ENCODE results near the gene METTL4. TPM values are rescaled to one million over a fixed set of nuclear protein-coding genes. Genes with fewer than 3 reads are reported as not detected.

The METTL4 gene
- total and polyA plus RNA-seq, 9 of the 15 experiments (the other 6 are each of a cell fraction or from before 2014, with no cell fraction given): 7.9 to 32.8 (median 22.1) TPM

DNA sequence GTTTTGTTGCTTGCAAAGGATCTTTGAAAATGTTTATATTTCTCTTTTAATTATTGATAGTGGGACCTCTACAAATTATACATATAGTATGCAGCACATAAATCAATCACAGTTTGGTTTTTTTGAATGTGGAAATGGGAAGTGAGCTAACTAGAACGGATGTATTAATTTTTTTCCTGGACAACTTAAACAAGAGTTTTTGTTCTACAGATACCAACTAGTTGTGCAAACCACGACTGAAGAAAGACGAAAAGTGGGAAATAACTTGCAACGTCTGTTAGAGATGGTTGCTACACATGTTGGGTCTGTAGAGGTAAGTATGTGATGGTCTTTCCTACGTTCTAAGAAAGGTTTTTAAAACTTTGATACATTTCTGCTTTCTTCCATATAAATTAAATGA, 39.2 kb upstream of the METTL4 start:
- no peak for TF ChIP-seq SRSF3 (IDR thresholded peaks at IDR 0.05; ENCODE audit: insufficient read depth, low read length)
- TF ChIP-seq ASH1L (IDR thresholded peaks at IDR 0.05; ENCODE audit: borderline replicate concordance, low read depth, partially characterized antibody): no peak
- TF ChIP-seq ZNF79 (CRISPR knock-in tag; IDR thresholded peaks at IDR 0.05; ENCODE audit: low read depth): no peak
- no peak for TF ChIP-seq ZNF431 (CRISPR knock-in tag; IDR thresholded peaks at IDR 0.05)
- no peak for TF ChIP-seq ZBTB8A (IDR thresholded peaks at IDR 0.05; ENCODE audit: partially characterized antibody)
- no peak for TF ChIP-seq CREBBP (IDR thresholded peaks at IDR 0.05; ENCODE audit: low read depth, low read length)
- no peak for TF ChIP-seq CHD4 (IDR thresholded peaks at IDR 0.05; ENCODE audit: insufficient read depth, insufficient replicate concordance, low read depth, low read length, poor library complexity, severe bottlenecking)
- TF ChIP-seq RFX7 (CRISPR knock-in tag; IDR thresholded peaks at IDR 0.05): no peak
- TF ChIP-seq, protein P1, sequence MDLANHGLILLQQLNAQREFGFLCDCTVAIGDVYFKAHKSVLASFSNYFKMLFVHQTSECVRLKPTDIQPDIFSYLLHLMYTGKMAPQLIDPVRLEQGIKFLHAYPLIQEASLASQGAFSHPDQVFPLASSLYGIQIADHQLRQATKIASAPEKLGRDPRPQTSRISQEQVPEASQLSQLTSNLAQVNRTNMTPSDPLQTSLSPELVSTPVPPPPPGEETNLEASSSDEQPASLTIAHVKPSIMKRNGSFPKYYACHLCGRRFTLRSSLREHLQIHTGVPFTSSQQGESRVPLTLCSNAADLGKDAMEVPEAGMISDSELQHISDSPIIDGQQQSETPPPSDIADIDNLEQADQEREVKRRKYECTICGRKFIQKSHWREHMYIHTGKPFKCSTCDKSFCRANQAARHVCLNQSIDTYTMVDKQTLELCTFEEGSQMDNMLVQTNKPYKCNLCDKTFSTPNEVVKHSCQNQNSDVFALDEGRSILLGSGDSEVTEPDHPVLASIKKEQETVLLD (IDR thresholded peaks at IDR 0.05): no peak
- TF ChIP-seq, protein P2, sequence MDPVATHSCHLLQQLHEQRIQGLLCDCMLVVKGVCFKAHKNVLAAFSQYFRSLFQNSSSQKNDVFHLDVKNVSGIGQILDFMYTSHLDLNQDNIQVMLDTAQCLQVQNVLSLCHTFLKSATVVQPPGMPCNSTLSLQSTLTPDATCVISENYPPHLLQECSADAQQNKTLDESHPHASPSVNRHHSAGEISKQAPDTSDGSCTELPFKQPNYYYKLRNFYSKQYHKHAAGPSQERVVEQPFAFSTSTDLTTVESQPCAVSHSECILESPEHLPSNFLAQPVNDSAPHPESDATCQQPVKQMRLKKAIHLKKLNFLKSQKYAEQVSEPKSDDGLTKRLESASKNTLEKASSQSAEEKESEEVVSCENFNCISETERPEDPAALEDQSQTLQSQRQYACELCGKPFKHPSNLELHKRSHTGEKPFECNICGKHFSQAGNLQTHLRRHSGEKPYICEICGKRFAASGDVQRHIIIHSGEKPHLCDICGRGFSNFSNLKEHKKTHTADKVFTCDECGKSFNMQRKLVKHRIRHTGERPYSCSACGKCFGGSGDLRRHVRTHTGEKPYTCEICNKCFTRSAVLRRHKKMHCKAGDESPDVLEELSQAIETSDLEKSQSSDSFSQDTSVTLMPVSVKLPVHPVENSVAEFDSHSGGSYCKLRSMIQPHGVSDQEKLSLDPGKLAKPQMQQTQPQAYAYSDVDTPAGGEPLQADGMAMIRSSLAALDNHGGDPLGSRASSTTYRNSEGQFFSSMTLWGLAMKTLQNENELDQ (CRISPR knock-in tag; IDR thresholded peaks at IDR 0.05; ENCODE audit: borderline replicate concordance): no peak
- no peak for TF ChIP-seq BCL6 (CRISPR knock-in tag; IDR thresholded peaks at IDR 0.05)
- TF ChIP-seq HOXB6 (CRISPR knock-in tag; IDR thresholded peaks at IDR 0.05; ENCODE audit: borderline replicate concordance): no peak
- H3K36me3 ChIP-seq (ENCODE audit: control insufficient read depth, insufficient read depth, low read length): peaks cover 80% of the 10 kb centered on the region
- in situ Hi-C loops (cut with MboI): no loop called here

More for the DNA sequence above, 39.2 kb upstream of the METTL4 start:
- Histone ChIP-seq H3K79me2 (ENCODE audit: control insufficient read depth, insufficient read depth, low read length) (no peaks in the 10 kb centered on the region), H3K9ac (ENCODE audit: insufficient read depth in 1 of 2, low read depth in 2 of 2, low read length in 2 of 2) (no peak overlapping the region), H2AFZ (ENCODE audit: low read depth, low read length) (no peak overlapping the region), H4K20me1 (replicated peaks; ENCODE audit: control insufficient read depth, insufficient read depth, low read length) (no peaks in the 10 kb centered on the region), H3K9me1 (ENCODE audit: control insufficient read depth, insufficient read depth, low read length) (no peaks in the 10 kb centered on the region), H3K27me3 (ENCODE audit: control insufficient read depth in 2 of 2, insufficient read depth in 2 of 2, low read length in 2 of 2) (no peaks in the 10 kb centered on the region), H3K27ac (ENCODE audit: extremely low read depth, low read depth, low read length) (no peak overlapping the region), H3K9me3 (replicated peaks; ENCODE audit: control insufficient read depth, insufficient read depth, low read depth, low read length) (no peaks in the 10 kb centered on the region), H3K4me3 (no peak overlapping the region), H3K4me2 (ENCODE audit: insufficient read depth, low read length) (no peak overlapping the region), H3K4me1 (replicated peaks in 1 of 2; ENCODE audit: control insufficient read depth in 2 of 2, insufficient read depth in 2 of 2, low read length in 2 of 2) (no peaks in the 10 kb centered on the region)
- CTCF ChIA-PET (ENCODE audit: low intra/inter-chr PET ratio): no interaction called here
- no TSS peak for BruUV-seq (replicated peaks)
- intact Hi-C loops (cut with micrococcal nuclease): no loop called here
- FAIRE-seq (no peak), ATAC-seq (no peak), DNase-seq (ENCODE audit: extremely low read depth in 1 of 4, low spot score in 3 of 4) (no peak)
- POLR2A ChIA-PET: no interaction called here
- WGBS (ENCODE audit: insufficient coverage, low coverage, missing lambda C conversion rate): 92% methylated on average over 5 of the region's 5 CpGs

Data from K562 (cell line).